HepG2 (cell line): ENCODE measurements around the gene IL1RAP. TPM values are rescaled to one million over a fixed set of nuclear protein-coding genes. Genes with fewer than 3 reads are reported as not detected.
A peak's percentile ranks its signal among the peaks of the same experiment; 100 is the strongest.

Experiments used
- ATAC-seq: fragments of 200-7000 bp; cut with Tn5 transposase; 3 replicates; pipeline ENCODE4 v1.9.1; 2020; ENCODE audit warnings: mild to moderate bottlenecking, moderate library complexity
- BruUV-seq: library from RNA; stranded (reverse); fragments of 400-500 nt; replicated peaks from 2 replicates; lab custom pipeline; 2021; lab: Mats Ljungman, UMichigan
- CTCF ChIA-PET: fragments of 300-600 bp; formaldehyde crosslinking; extraction: SDS; loops from one replicate; lab custom pipeline; 2021; ENCODE audit warnings: low total read pairs, inconsistent platforms, low intra/inter-chr PET ratio; lab: Yijun Ruan, JAX
- POLR2A ChIA-PET: fragments of 350-600 bp; sonication (Branson Sonifier 250); formaldehyde crosslinking; loops from one replicate; lab custom pipeline; 2020; ENCODE audit warnings: antibody characterized with exemption, inconsistent platforms; lab: Yijun Ruan, JAX
- DNase-seq: peaks from one replicate; pipeline ENCODE4 v3.0.0-alpha.2; 2015; ENCODE audit warnings: low spot score
- FAIRE-seq: peaks from 3 replicates; lab custom pipeline; 2011; peaks lifted over from hg19 to GRCh38; lab: Jason Lieb, UNC
- H2AFZ ChIP-seq: one replicate; pipeline ENCODE4 v1.6.1; 2011; ENCODE audit warnings: low read length, inconsistent platforms
- H3K27ac ChIP-seq: fragments of 300-600 bp; 3 replicates; pipeline ENCODE4 v1.8.0; 2011; ENCODE audit warnings: mixed run types, mild to moderate bottlenecking, mixed read lengths, low read length, inconsistent platforms; ENCODE audit not compliant: insufficient read depth; ENCODE audit errors: extremely low read length
- H3K27me3 ChIP-seq, 2 experiments: fragments of 200-600 bp in 1 of 2; 2 replicates in 1 of 2; 3 replicates in 1 of 2; pipeline versions ENCODE4 v1.6.0 to v1.8.0; 2011; ENCODE audit warnings: low read length in 2 of 2, mild to moderate bottlenecking in 2 of 2, moderate library complexity in 2 of 2, inconsistent platforms in 1 of 2; ENCODE audit not compliant: insufficient read depth in 2 of 2, control insufficient read depth in 1 of 2
- H3K36me3 ChIP-seq, 2 experiments: fragments of 200-600 bp in 1 of 2; replicated peaks in 1 of 2; 2 replicates in 1 of 2; 3 replicates in 1 of 2; pipeline versions ENCODE4 v1.5.1 to v1.8.0; 2011; ENCODE audit warnings: low read length in 2 of 2, inconsistent platforms in 1 of 2; ENCODE audit not compliant: insufficient read depth in 2 of 2, control insufficient read depth in 1 of 2
- H3K4me1 ChIP-seq: 2 replicates; pipeline ENCODE4 v1.5.1; 2012; ENCODE audit warnings: low read length, inconsistent platforms; ENCODE audit not compliant: insufficient read depth
- H3K4me2 ChIP-seq: 2 replicates; pipeline ENCODE4 v1.6.0; 2011; ENCODE audit warnings: low read depth, low read length, inconsistent platforms
- H3K4me3 ChIP-seq, 3 experiments: fragments of 200-600 bp in 1 of 3; sonication (generic), shearing (Covaris generic) in 1 of 3; replicated peaks in 1 of 3; 2 replicates each; pipeline ENCODE4 v1.5.1; 2011 to 2016; ENCODE audit warnings: low read length in 3 of 3, inconsistent platforms in 2 of 3, low read depth in 2 of 3, mild to moderate bottlenecking in 2 of 3, control low read depth in 1 of 3, mixed read lengths in 1 of 3; ENCODE audit not compliant: insufficient read depth in 1 of 3
- H3K79me2 ChIP-seq: one replicate; pipeline ENCODE4 v1.6.1; 2011; ENCODE audit warnings: low read length, inconsistent platforms; ENCODE audit not compliant: insufficient read depth
- H3K9ac ChIP-seq: 2 replicates; pipeline ENCODE4 v1.6.0; 2011; ENCODE audit warnings: mild to moderate bottlenecking, low read depth, low read length, inconsistent platforms; ENCODE audit not compliant: insufficient read depth
- H3K9me3 ChIP-seq: 2 replicates; pipeline ENCODE4 v1.5.1; 2012; ENCODE audit warnings: mild to moderate bottlenecking, low read length
- H4K20me1 ChIP-seq: 2 replicates; pipeline ENCODE4 v1.6.0; 2011; ENCODE audit warnings: inconsistent platforms, mild to moderate bottlenecking, low read length, moderate library complexity; ENCODE audit not compliant: insufficient read depth
- ARHGAP35 ChIP-seq: sonication (generic); formaldehyde crosslinking; IDR thresholded peaks from 2 replicates; pipeline ENCODE4 v1.9.0; 2022; ENCODE audit warnings: mild to moderate bottlenecking, inconsistent platforms, moderate library complexity, missing genetic modification reagents, borderline replicate concordance
- MYNN ChIP-seq: sonication (generic); formaldehyde crosslinking; IDR thresholded peaks from 2 replicates; pipeline ENCODE4 v1.4.0; 2020; ENCODE audit warnings: mild to moderate bottlenecking, low read depth, missing genetic modification reagents
- PHB2 ChIP-seq: fragments of 450-650 bp; IDR thresholded peaks from 2 replicates; pipeline ENCODE4 v1.6.1; 2018; ENCODE audit not compliant: partially characterized antibody
- SALL1 ChIP-seq: sonication (generic); formaldehyde crosslinking; IDR thresholded peaks from 2 replicates; pipeline ENCODE4 v1.8.0; 2022; ENCODE audit warnings: mild to moderate bottlenecking, missing genetic modification reagents
- TSC22D2 ChIP-seq: sonication (generic); formaldehyde crosslinking; IDR thresholded peaks from 2 replicates; pipeline ENCODE4 v1.5.1; 2020; ENCODE audit warnings: missing genetic modification reagents, mild to moderate bottlenecking, borderline replicate concordance
- ZNF251 ChIP-seq: sonication (generic); formaldehyde crosslinking; IDR thresholded peaks from 2 replicates; pipeline ENCODE4 v1.9.0; 2021; ENCODE audit warnings: mild to moderate bottlenecking, missing genetic modification reagents
- ZNF530 ChIP-seq: sonication (generic); formaldehyde crosslinking; IDR thresholded peaks from 2 replicates; pipeline ENCODE4 v1.5.0; 2020; ENCODE audit warnings: low read depth, mild to moderate bottlenecking, missing genetic modification reagents
- ZNF609 ChIP-seq: sonication (generic); formaldehyde crosslinking; IDR thresholded peaks from 2 replicates; pipeline ENCODE4 v1.4.0; 2020; ENCODE audit warnings: mild to moderate bottlenecking, missing genetic modification reagents, borderline replicate concordance
- WGBS: methylation state at CpG from one replicate; pipeline ENCODE4 v1.1.6; 2017; ENCODE audit warnings: low lambda C conversion rate; 5-methylcytosine and 5-hydroxymethylcytosine counted together
- in situ Hi-C: cut with HindIII; loops from 2 replicates; pipeline ENCODE4 v1.10.0; 2017; ENCODE audit warnings: low pct_unique_long_range_greater_than_20kb; ENCODE audit not compliant: extremely low pct_ligation_motif_present
- intact Hi-C: fragments of 100-400 bp; cut with micrococcal nuclease; formaldehyde crosslinking; loops from one replicate; pipeline ENCODE4 v1.10.0; 2022; ENCODE audit not compliant: unreplicated experiment
- polyA plus RNA-seq, 8 experiments: library from polyadenylated mRNA; depleted of rRNA in 3 of 8; stranded (reverse) in 7 of 8; unstranded in 1 of 8; fragments of >200 nt; fragmentation: Illumina TruSeq in 4 of 8; extraction: Trizol in 4 of 8; gene quantifications; 2 replicates each; pipeline versions ENCODE4 v1.2.1 to v1.2.3, GENCODE V29; 2011 to 2016; ENCODE audit warnings: low read depth in 4 of 8, missing spikeins in 1 of 8, mixed read lengths in 1 of 8; ENCODE audit not compliant: insufficient read depth in 1 of 8
- total RNA-seq, 5 experiments: library from RNA; depleted of rRNA; stranded (reverse); fragments of >200 nt; fragmentation: Illumina TruSeq; extraction: Trizol; gene quantifications; 2 replicates each; pipeline ENCODE4 v1.2.3, GENCODE V29; 2016; ENCODE audit warnings: low read depth in 1 of 5
- TF ChIP-seq, protein P1 (sequence below): sonication (generic); formaldehyde crosslinking; IDR thresholded peaks from 2 replicates; pipeline ENCODE4 v1.8.0; 2023; ENCODE audit warnings: mild to moderate bottlenecking, missing genetic modification reagents

Gene IL1RAP
- total and polyA plus RNA-seq, 2 of the 13 experiments (the other 11 are each of a cell fraction or from before 2014, with no cell fraction given): 18.3 to 54.9 TPM

- FAIRE-seq: no peak
- no peaks in the 10 kb centered on the region for H3K27me3 ChIP-seq
- peaks cover 65% of the 10 kb centered on the region for H3K4me1 ChIP-seq
- H2AFZ ChIP-seq: no peak overlapping the region
- H3K9me3 ChIP-seq: no peaks in the 10 kb centered on the region
- TF ChIP-seq PHB2: no peak
- no peak for TF ChIP-seq TSC22D2 (CRISPR knock-in tag)
- TF ChIP-seq ZNF251 (CRISPR knock-in tag): no peak
- ChIA-PET POLR2A (interaction anchor here (1.1 to 2.6 kb wide), 4 partner anchors 10 to 21 kb away, joined by 3 to 9 read pairs (median 6); partner anchors contain the start of gene IL1RAP), CTCF (no interaction called here)
- no peak for DNase-seq
- WGBS: 81% methylated on average over 4 of the region's 4 CpGs
- in situ Hi-C loops: no loop called here
- H3K27ac ChIP-seq: peak overlapping the region; percentile 66
- no peak overlapping the region for H3K4me2 ChIP-seq
- H3K36me3 ChIP-seq: peaks cover 1 to 4% of the 10 kb centered on the region in 2 experiments; a peak in 2 of 5 replicates
- H3K4me3 ChIP-seq: no peak overlapping the region
- BruUV-seq: no TSS peak
- peak; percentile 32 for ATAC-seq
- peaks cover 70% of the 10 kb centered on the region for H3K79me2 ChIP-seq
- H4K20me1 ChIP-seq: no peaks in the 10 kb centered on the region
- H3K9ac ChIP-seq: no peak overlapping the region
- intact Hi-C loops: no loop called here
These were observed 20.5 kb downstream of the IL1RAP start for GRCh38 chr3:190534386-190534785.

DNA sequence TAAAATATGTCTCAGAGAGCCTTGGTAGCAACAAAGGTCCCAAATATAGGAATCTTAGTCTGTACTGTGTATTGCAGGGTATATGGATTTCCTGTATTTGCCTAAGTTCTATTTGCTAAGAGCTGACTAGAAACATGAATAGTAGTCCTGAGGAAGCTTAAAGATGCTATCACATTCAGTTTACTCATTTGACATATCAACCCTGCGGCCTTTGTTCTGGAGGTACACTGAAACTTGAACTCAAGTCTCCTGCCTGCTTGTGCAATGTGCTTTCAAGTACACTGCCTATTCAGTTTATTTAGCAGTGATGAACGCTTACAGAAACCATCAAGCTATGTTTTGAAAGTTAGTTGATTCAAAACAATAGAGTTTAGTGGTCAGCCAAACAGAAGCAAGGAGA lies 21.1 kb downstream of the IL1RAP start:
- Histone ChIP-seq H3K9ac (no peak overlapping the region), H3K9me3 (no peaks in the 10 kb centered on the region), H2AFZ (no peak overlapping the region), H3K79me2 (peaks cover 72% of the 10 kb centered on the region), H3K4me1 (peaks cover 67% of the 10 kb centered on the region), H3K4me2 (peak overlapping the region; percentile 16; the same call in 1 of the 2 replicates), H3K4me3 (no peak overlapping the region; a peak in 1 of 6 replicates), H3K36me3 (peaks cover 1 to 4% of the 10 kb centered on the region in 2 experiments; a peak in 2 of 5 replicates), H3K27ac (peak overlapping the region; percentile 66), H3K27me3 (no peaks in the 10 kb centered on the region), H4K20me1 (no peaks in the 10 kb centered on the region)
- peak; percentile 94 for ATAC-seq
- 0% methylated on average over 2 of the region's 2 CpGs for WGBS
- ChIA-PET CTCF (no interaction called here), POLR2A (interaction anchor here (0.6 to 2.6 kb wide), 6 partner anchors 10 to 81 kb away, joined by 3 to 9 read pairs (median 4); partner anchors contain the start of gene IL1RAP)
- peak; percentile 88 for FAIRE-seq
- intact Hi-C loops (no loop called here), in situ Hi-C loops (no loop called here)
- BruUV-seq: no TSS peak
- DNase-seq: peak; percentile 92
- TF ChIP-seq, protein P1, sequence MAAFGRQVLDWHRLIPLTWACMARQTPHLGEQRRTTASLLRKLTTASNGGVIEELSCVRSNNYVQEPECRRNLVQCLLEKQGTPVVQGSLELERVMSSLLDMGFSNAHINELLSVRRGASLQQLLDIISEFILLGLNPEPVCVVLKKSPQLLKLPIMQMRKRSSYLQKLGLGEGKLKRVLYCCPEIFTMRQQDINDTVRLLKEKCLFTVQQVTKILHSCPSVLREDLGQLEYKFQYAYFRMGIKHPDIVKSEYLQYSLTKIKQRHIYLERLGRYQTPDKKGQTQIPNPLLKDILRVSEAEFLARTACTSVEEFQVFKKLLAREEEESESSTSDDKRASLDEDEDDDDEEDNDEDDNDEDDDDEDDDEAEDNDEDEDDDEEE (CRISPR knock-in tag): no peak
- TF ChIP-seq ARHGAP35 (CRISPR knock-in tag): no peak
- TF ChIP-seq ZNF530 (CRISPR knock-in tag): no peak
- TF ChIP-seq ZNF609 (CRISPR knock-in tag): peak; percentile 74
- TF ChIP-seq MYNN (CRISPR knock-in tag): no peak
- TF ChIP-seq SALL1: peak; percentile 78; the same call in 1 of the 2 replicates
